ENCODE results near the gene GSTM1.
A peak's percentile ranks its signal among the peaks of the same experiment; 100 is the strongest.
"Not testable (repeated sequence)": the region's sequence is repeated elsewhere in the genome, so short reads cannot be mapped to it uniquely, and the experiment has no call there.

The GSTM1 gene

DNA sequence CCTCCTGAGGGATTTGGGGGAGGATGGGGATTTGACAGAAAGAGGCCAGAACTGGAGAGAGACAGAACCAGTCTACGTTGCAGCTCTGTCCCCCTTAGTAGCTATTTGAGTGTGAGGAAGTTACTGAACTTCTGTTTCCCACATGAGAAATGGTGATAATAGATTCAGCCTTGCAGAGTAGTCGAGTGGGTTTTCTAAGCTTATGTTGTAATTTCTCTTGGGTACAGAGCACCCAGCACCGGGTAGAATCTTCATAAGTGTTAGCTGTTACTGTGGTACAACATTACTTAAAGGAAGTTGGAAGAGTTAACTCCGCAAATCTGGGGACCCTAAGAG, 27.0 kb upstream of the GSTM1 start:
- not testable (repeated sequence) for DNase-seq

GRCh38 chr1:109661391-109661790, 26.2 kb upstream of the GSTM1 start:
- no peak for DNase-seq

GRCh38 chr1:109664671-109665070, 22.9 kb upstream of the GSTM1 start:
- DNase-seq = no peak

DNA sequence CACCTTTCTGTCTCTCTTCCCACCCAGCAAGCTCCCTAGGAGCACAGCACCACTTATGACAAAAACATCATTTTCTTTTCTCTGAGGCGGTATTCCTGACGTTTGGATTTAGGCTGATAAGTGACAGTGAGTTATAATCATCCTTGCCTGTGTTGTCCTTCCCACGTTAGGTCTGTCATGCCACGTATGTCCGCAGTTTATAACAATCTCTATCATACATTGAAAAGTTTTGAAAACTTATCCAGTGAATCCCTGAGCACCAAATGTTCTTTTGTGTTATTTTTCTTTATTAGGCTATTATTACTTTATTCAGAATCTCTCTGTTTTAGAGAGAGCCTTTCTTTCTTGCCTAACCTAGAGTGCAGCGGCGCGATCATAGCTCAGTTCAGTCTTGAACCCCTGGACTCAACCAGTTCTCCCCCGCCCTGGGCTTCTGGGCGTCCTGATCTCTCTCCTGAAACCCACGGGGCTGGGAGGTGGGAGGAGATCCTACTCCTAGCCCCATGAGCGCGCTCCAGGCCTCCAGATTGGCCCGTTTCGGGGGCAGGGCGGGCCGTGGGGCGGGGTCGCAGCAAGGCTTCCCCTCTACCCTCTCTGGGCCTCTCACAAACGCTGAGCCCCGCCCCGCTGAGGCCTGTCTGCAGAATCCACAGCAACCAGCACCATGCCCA, 20.0 kb upstream of the GSTM1 start, which contains the start of gene GSTM2:
Gene GSTM2, plus strand, starts transcription at position 606 of the 671 bp plus-strand sequence. Its CDS starts 59 bp downstream, at position 665.
- peak; percentile 68 to 88 (median 81) for DNase-seq

GRCh38 chr1:109668123-109668775, 19.4 kb upstream of the GSTM1 start:
- DNase-seq = no peak

- peak in 1 of 6 experiments; percentile 16 for DNase-seq
These were observed 18.2 kb upstream of the GSTM1 start for GRCh38 chr1:109669246-109669948.

- peak in 2 of 6 experiments; percentile 3 to 19 for DNase-seq
These were observed 17.7 kb upstream of the GSTM1 start for GRCh38 chr1:109669949-109670302.

- DNase-seq = no peak
These were observed 16.6 kb upstream of the GSTM1 start for GRCh38 chr1:109671067-109671466.

- DNase-seq = not testable (repeated sequence)
These were observed 13.8 kb upstream of the GSTM1 start for GRCh38 chr1:109673861-109674260.

DNA sequence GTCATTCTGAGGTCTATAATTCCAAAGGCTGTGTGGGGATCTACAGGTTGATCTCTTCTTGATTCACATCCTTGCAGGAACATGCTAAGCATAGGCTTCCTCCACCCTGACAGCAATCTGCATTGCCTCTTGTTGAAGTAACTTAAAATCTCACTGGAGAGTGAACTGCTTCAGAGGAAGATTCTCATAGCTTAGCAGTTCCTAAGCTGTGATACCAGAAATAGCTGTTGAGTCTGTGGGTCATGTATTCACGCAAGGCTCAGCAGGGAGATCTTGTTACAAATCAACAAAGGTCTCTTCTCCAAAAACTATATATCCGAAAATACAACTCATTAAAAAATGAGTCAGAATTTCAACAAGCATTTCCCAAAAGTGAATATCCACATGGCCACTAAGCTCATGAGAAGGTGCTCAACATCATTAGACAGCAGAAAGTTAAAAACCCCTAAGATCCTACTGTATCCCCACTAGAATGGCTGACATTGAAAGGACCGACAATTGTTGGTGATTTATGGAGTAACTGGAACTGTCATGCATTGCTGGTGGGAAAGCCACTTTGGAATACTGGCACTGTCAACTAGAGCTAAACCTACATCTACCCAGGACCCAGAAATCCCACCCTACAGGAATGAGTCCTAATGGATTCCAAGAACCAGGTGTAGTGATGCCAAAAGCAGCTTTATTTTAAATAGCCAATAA, 10.8 kb upstream of the GSTM1 start:
- not testable (repeated sequence) for DNase-seq

- DNase-seq = no peak
These were observed 10.2 kb upstream of the GSTM1 start for GRCh38 chr1:109677459-109677858.

- DNase-seq = not testable (repeated sequence)
These were observed 9.0 kb upstream of the GSTM1 start for GRCh38 chr1:109678637-109679036.

- not testable (repeated sequence) for DNase-seq
These were observed 2.8 kb upstream of the GSTM1 start for GRCh38 chr1:109684777-109685176.

DNA sequence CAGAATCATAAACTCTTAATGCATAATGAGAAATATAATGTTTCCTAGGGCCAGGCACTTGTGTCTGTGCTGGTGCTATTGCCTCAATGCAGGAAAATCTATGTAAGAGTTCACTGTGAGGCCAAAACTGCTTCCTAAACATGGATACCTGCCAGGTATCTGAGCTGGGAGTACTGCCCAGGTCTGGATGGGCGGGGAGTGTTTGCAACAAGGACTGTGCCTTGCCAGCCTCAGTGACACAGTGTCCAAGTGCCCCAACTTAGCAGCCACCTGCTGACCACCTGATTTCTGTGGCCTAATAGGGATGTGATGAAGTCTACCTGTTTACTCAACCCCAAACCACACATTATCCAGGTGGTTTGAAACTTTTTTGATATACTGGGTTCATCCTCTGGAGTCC, 2.2 kb upstream of the GSTM1 start:
- DNase-seq = not testable (repeated sequence)

DNA sequence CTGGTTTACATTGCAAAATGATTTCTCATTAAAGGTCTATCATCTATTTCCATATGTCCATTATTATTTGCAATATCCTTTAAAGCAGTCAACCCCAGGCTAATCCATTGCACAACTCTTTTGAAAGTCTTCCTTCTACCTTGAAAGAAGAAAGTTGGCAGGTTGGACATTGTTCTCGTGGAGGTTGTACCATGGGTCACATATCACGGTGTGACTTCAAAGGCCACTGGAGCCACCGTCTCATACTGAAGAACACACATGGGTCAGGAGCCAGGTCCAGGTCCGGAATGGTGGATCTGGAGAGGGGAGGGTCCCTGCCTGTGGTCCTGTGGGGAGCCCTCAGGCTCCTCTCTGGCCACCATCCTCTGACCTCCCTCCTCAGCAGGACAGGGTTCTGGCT, 1.7 kb upstream of the GSTM1 start:
- not testable (repeated sequence) for DNase-seq

DNA sequence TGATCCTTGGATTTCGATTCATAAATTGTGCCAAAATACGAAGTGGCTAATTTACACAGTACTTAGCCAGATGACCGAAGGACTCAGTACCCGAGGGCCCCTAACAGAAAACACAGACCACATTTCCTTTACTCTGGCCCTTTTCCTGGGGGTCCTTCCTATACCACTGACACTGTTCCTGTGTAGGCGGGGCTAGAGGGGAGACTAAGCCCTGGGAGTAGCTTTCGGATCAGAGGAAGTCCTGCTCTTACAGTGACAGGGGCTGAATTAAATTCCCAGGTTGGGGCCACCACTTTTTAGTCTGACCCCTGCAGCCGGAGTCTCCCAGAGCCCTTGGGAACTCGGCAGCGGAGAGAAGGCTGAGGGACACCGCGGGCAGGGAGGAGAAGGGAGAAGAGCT, 508 bp upstream of the GSTM1 start:
- DNase-seq = not testable (repeated sequence)

GRCh38 chr1:109689844-109690405, 2.3 kb downstream of the GSTM1 start:
- no peak for DNase-seq

- DNase-seq = no peak
These were observed 4.1 kb downstream of the GSTM1 start for GRCh38 chr1:109691759-109692158.

GRCh38 chr1:109694400-109694799, 6.8 kb downstream of the GSTM1 start:
- not testable (repeated sequence) for DNase-seq

GRCh38 chr1:109695138-109695537, 7.5 kb downstream of the GSTM1 start:
- not testable (repeated sequence) for DNase-seq

DNA sequence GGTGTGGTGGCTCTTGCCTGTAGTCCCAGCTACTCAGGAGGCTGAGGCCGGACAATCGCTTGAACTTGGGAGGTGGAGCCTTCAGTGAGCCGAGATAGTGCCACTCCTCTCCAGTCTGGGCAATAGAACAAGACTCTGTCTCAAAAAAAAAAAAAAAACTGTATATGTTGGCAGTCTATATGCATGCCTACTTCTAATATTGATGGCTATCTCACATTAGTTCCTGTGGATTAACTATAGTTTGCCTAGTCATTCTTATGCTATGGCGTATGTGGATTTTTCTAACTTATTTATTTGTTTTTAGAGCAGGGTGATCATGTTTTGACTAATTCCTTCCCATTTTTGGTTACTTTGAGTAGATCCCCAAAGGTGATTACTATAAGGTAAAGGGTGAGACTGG, 9.4 kb downstream of the GSTM1 start:
- no peak for DNase-seq

- not testable (repeated sequence) for DNase-seq
These were observed 10.2 kb downstream of the GSTM1 start for GRCh38 chr1:109697861-109698260.

- DNase-seq = not testable (repeated sequence)
These were observed 15.3 kb downstream of the GSTM1 start for GRCh38 chr1:109702940-109703339.

Measured in stimulated activated naive CD4-positive, alpha-beta T cell (primary cell).